ENCODE results near the gene PRKCI. TPM values are rescaled to one million over a fixed set of nuclear protein-coding genes. Genes with fewer than 3 reads are reported as not detected.

PRKCI gene
- total and polyA plus RNA-seq, 9 of the 15 experiments (the other 6 are each of a cell fraction or from before 2014, with no cell fraction given), result 10.5 to 43.2 (median 31.4) TPM

DNA sequence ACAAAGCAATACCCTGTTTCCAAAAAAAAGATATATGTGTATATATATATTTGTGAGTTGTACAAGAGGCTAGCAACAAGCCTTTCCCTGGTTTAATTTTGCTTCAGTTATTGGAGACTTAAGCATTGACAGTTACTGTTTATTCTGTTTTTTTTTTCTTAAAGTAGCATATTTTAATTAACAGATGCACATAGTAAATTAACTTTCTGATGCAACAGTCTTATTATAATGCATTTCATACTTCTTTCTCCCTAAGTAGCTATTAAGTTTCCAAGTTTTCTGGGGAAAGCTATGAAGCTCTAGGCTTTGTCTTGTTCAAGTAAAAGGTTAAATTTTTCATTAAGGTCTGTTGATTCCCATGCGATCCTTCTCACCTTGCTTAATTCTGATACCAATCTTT, 17.9 kb downstream of the PRKCI start (continued):
- TF ChIP-seq E2F8 (IDR thresholded peaks at IDR 0.05; ENCODE audit: low read depth, partially characterized antibody) (no peak), CEBPZ (IDR thresholded peaks at IDR 0.05; ENCODE audit: borderline replicate concordance, low read depth, low read length) (no peak), HNRNPL (IDR thresholded peaks at IDR 0.05; ENCODE audit: low read depth, low read length) (no peak), SREBF2 (CRISPR knock-in tag; IDR thresholded peaks at IDR 0.05) (no peak)
- TF ChIP-seq, protein P1, sequence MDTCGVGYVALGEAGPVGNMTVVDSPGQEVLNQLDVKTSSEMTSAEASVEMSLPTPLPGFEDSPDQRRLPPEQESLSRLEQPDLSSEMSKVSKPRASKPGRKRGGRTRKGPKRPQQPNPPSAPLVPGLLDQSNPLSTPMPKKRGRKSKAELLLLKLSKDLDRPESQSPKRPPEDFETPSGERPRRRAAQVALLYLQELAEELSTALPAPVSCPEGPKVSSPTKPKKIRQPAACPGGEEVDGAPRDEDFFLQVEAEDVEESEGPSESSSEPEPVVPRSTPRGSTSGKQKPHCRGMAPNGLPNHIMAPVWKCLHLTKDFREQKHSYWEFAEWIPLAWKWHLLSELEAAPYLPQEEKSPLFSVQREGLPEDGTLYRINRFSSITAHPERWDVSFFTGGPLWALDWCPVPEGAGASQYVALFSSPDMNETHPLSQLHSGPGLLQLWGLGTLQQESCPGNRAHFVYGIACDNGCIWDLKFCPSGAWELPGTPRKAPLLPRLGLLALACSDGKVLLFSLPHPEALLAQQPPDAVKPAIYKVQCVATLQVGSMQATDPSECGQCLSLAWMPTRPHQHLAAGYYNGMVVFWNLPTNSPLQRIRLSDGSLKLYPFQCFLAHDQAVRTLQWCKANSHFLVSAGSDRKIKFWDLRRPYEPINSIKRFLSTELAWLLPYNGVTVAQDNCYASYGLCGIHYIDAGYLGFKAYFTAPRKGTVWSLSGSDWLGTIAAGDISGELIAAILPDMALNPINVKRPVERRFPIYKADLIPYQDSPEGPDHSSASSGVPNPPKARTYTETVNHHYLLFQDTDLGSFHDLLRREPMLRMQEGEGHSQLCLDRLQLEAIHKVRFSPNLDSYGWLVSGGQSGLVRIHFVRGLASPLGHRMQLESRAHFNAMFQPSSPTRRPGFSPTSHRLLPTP (IDR thresholded peaks at IDR 0.05; ENCODE audit: borderline replicate concordance, extremely low read depth, insufficient read length), result no peak

Data from K562 (cell line).